GM21717 (cell line): Measurements from ENCODE around the gene SDC1.
"Not testable (repeated sequence)": the region's sequence is repeated elsewhere in the genome, so short reads cannot be mapped to it uniquely, and the experiment has no call there.

Source experiments
- ATAC-seq: cut with Tn5 transposase; IDR thresholded peaks from one replicate; pipeline ENCODE4 v1.9.1; 2021; ENCODE audit warnings: mild to moderate bottlenecking, moderate library complexity; ENCODE audit not compliant: unreplicated experiment

The SDC1 gene, protein sequence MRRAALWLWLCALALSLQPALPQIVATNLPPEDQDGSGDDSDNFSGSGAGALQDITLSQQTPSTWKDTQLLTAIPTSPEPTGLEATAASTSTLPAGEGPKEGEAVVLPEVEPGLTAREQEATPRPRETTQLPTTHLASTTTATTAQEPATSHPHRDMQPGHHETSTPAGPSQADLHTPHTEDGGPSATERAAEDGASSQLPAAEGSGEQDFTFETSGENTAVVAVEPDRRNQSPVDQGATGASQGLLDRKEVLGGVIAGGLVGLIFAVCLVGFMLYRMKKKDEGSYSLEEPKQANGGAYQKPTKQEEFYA

DNA sequence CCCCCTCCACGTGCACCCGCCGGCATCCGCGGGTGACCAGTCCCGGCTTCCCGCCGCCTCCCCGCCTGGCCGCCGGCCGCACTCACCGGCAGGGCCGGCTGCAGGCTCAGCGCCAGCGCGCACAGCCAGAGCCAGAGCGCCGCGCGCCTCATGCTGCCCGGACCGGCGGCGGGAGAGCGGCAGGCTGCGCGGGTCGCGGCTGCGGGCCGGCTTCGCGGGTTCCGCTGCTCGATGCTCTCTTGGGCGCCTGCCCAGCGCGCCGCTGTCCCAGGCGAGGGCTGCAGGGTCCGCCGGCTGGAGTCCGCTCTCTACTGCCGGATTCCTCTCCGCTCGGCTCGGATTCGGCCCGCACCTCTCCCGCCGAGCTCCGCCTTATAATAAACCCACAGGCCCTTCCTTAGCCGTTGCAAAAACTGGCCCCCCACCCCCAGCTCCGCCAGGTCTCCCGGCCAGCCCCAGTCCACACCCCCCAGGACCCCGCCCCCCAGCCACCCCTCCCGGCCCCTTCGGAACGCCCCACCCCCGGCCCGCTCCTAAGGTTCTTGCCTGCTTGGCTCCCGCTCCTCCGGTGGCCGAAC, at the start of gene SDC1:
SDC1 (minus strand) TSS at position 415 of the 578 bp plus-strand sequence; CDS start at position 152, 263 bp downstream.
- no peak for ATAC-seq

GRCh38 chr2:20273042-20273441, 48.1 kb upstream of the SDC1 start:
- ATAC-seq, result no peak

DNA sequence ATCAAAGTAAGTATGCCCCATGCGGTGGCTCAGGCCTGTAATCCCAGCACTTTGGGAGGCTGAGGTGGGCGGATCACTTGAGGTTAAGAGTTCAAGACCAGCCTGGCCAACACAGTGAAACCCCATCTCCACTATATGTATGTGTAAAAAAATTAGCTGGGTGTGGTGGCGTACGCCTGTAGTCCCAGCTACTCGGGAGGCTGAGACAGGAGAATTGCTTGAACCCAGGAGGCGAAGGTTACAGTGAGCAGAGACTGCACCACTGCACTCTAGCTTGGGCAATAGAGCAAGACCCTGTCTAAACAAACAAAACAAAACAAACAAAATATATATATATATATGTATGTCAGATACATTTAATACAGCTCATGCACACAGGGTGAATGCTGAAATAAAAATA, 43.4 kb upstream of the SDC1 start:
- not testable (repeated sequence) for ATAC-seq

DNA sequence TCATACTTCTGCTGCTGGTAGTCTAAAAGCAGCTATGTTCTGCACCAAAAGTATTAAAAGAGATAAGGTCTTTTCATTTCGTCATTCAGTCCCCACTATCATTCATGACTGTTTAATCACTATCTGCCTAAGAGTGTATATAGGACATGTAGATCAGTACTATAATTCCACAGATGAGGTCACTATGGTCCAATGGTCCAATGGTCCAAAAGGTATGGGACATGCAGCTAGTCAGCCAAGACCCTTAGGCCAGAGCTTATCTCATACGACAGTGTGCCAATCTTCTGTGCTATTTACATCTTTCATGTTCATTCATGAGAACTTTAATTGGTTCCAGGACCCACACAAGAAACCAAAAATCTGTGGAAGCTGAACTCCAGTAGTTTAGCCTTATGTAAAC, 42.6 kb upstream of the SDC1 start:
- no peak for ATAC-seq

DNA sequence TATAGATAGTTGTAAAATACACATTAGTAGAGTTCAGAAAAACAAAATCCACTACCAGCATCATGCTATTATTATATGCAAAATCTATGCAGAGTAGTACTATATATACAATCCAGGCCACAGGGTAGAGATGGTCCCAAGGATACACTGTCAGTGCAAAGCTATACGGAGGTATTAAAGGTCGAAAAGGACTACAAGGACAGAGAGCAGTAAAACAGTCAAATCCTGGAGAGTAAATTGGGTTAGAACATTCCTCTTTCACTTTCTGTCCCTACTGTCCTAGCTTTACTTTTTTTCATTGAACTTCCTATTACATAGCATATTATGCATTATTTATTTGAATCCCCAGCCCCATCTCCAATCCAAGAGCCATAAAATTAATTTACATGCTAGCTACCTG, 39.7 kb upstream of the SDC1 start:
- ATAC-seq, result no peak

- ATAC-seq, result no peak
Observed at GRCh38 chr2:20257411-20257810, 32.5 kb upstream of the SDC1 start.

- ATAC-seq, result no peak
Observed at GRCh38 chr2:20254731-20255130, 29.8 kb upstream of the SDC1 start.

DNA sequence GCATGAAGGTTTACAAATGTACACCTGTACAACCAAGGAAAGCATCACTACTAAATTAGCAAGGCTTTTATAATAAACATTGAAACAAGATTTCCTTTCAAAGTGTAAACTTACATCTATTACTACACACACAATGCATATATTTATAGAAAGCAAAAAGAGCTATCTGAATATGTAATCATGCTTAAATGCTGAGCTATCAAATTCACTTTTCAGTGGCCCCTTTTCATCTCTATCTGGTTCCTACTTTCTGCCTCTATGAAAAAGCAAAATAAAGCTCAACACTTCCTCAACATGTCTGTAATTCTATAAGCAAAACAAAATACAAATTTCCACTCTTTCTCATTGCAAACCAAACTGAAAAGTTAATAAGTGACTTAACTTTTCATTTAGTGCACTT, 25.5 kb upstream of the SDC1 start:
- ATAC-seq, result no peak

DNA sequence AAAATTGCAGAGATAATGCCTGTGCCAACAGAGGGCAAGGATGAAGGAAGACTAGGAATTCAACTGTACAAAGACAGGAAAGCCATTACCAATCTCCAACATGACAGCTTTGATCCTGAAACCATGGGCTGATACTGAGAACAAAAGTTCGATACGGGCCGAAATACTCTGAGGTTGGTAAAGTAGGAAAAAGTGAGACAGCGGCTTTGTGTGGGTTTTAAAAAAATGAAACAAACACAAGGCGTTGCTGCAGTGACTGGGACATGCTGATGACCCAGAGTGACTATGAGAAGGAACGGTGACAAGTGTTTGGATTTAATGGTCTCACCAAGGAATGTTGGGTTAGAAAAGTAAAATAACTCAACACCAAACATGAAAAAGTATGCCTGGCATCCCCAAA, 24.2 kb upstream of the SDC1 start:
- no peak for ATAC-seq

GRCh38 chr2:20247084-20247483, 22.2 kb upstream of the SDC1 start:
- no peak for ATAC-seq

GRCh38 chr2:20243637-20244036, 18.7 kb upstream of the SDC1 start:
- not testable (repeated sequence) for ATAC-seq

- ATAC-seq, result no peak
Observed at GRCh38 chr2:20242727-20243377, 17.9 kb upstream of the SDC1 start.

DNA sequence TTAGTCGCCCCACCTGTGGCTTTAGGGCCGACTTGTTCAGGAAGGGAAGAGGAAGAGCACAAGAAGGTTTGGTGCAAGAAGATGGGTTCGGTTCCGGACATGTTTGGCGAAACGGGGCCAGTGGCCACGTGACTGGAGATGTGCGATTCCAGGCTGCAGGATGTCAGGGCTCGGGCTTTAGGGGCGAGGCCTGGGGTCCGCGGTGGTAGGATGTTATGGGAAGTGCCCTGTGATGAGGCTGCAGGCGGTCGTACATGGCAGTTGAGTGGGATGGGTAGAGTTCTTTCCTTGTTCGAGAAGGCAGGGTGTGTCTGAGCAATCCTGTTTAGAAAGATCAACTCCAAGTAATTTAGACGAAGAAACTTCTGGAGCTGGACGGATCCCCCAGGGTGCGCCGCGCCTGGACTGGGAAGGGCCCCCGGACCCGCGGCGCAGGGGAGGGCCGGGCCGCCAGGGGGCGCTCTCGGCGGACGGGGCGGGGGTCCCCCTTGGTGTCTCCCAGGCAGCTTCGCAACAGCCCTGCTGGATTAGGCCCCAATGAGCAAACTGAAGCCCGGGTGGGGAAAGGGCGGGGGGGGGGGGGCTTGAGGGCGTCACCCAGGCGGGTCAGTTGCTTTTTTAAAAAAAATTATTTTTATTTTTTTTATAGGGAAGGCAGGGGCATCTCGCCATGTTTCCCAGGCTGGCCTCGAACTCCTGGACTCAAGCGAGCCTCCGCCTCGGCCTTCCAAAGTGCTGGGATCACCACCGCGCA, 17.2 kb upstream of the SDC1 start:
- ATAC-seq, result no peak

DNA sequence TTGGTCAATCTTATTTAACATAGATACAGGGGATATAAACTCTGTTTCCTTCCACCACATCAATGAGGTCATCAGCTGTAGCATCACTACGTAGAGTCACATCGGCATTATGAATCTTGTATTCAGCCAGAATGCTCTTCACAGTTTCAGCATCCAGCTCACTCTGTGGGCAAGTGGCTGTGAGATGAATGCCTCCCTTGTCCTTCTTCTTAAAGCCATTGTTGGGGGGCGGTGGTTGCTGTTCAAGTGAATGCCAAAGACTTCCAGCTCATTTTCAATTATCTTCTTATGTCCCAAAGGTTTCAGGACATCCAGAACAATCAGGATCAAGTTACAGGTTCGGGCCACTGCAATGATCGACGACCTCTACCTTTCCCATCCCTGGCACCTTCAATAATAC, 15.4 kb upstream of the SDC1 start:
- not testable (repeated sequence) for ATAC-seq

DNA sequence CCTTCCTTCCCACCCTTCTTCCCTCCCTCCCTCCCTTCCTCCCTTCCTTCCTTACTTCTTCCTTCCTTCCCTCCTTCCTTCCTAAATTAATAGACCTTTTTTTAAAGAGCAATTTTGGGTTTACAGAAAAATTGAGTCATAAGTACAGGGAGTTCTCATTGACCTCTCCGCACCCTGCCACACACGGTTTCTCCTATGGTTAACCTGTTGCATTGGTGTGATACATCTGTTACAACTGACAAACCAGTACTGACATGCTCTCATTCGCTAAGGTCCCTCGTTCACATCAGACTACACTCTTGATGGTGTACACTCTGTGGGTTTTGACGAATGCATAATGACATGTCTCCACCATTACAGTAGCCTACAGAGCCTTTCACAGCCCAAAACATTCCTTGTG, 11.6 kb upstream of the SDC1 start:
- no peak for ATAC-seq

DNA sequence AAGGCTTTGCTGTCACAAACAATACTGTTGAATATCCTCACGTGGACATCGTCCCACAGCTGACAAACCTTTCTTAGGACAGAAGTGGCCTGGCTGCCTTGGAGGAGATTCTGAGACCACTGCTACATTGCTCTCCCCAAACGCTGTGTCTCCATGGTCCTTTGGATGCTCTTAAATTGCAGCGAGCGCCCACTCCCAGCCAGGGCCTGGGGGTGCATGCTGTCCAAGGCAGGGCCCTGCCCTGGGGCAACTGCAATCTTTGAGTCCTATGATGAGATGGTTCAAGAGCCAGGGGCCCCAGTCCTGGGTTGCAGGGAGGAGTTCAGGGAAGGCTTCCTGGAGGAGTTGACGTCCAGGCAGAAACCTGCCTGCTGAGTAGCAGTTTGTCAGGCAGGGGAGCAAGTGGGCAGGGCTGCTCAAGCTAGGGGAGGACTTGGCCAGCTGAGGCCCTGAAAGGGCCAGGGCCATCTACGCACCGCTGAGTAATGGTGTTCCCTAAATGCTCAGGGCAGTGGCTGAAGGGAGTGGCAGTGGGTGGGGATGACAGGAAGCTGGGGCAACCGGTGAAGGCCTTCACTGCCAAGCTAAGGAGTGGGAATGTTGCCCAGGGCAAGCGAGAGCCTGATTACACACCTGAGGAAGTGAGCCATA, 10.8 kb upstream of the SDC1 start:
- ATAC-seq, result no peak

DNA sequence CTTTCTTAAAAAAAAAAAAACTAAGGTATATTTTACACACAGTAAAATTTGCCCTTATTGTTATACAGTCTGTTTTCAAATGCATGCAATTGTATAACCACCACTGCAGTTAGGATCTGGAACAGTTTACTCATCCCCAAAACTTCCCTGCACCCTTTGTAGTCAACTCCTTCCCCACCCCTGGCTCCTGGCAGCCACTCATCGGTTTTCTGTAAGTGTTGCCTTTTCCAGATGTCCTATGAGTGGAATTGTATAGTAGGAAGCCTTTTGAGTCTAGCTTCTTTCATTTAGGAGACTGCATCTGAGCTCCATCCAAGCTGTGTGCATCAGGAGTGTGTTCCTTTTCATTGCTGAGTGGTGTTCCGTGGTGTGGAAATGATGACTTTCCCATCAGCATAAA, 9.7 kb upstream of the SDC1 start:
- not testable (repeated sequence) for ATAC-seq

DNA sequence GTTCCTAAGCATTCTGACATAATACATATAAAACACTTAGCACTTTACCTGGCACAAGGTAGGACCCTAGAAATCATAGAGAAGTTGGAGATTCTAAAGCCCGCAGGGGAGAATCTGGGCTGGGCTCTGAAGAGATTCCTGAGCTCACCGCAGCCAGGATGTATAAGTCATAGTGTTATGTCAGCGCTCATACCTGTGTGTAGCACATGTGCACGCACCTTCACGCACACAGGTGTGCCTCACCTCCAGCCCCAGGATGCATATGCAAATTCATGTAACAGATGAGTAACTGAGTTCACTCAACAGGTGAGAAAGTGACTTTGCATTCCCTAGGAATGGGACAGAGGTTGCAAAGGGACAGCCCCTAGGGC, 7.9 kb upstream of the SDC1 start:
- no peak for ATAC-seq

DNA sequence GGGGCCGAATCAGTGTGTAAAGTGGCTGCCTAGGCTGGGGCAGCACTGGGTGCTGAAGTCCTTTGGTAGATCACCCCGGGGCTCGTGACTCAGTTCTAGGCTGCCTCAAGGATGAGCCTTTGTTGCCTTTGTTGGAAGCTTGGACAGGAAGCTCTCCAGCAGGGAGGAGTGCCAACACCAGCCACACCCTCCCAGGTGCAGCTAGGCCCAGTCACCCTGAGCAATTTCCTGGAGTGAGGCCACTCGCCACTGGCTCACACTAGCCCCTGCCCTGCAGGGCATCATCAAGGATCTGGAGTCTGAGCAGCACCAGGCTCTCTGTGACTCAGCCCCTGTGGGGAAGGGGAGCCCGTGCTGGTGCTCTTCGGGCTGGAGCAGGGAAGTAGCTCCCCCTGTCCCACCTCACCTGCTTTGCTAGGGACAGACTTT, 6.7 kb upstream of the SDC1 start:
- no peak for ATAC-seq

DNA sequence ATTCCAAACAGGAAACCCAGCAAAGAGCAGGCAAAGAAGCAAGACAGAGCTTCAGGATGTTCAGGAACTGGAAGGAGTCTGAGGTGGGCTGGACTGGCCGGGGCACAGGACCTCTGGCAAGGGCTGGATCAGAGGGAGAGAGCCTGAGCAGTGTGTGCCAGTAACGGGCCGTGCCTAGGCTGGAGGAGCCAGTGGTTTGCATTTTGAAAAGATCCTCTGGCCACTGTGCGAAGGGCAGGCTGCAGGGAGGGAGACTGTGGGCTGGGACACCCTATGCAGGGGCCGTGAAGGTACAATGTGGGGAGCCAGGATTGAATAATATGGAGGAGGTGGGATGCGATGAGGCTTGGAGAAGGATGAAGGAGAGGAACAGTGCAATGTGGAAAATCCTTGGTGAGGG, 6.2 kb upstream of the SDC1 start:
- no peak for ATAC-seq

DNA sequence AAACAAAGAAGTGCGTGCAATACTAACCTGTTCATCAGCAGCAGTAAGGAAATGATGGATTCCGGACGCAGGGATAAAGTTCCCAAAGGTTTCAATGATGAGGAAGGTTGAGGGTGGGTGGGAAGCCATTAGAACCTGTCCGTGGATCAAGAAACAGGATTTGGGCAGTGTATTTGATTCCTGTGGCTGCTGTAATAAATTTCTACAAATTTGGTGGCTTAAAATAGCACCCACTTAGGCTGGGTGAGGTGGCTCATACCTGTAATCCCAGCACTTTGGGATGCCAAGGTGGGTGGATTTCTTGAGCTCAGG, 5.1 kb upstream of the SDC1 start:
- ATAC-seq, result no peak
